ENCODE results near the gene ZFAND3. TPM values are rescaled to one million over a fixed set of nuclear protein-coding genes. Genes with fewer than 3 reads are reported as not detected.

Gene ZFAND3
- total RNA-seq, 1 experiment from 2014 or later: 47.2 TPM

GRCh38 chr6:37831457-37831856, 11.9 kb downstream of the ZFAND3 start:
- BruUV-seq (replicated peaks): no TSS peak
- ATAC-seq: no peak
- Histone ChIP-seq H3K4me3 (replicated peaks in 1 of 2; ENCODE audit: low read depth in 1 of 2, low read length in 2 of 2) (no peak overlapping the region), H3K27me3 (ENCODE audit: insufficient read depth, low read length) (no peaks in the 10 kb centered on the region), H4K20me1 (ENCODE audit: insufficient read depth) (peaks cover under 1% of the 10 kb centered on the region; the same call in 1 of the 2 replicates), H3K27ac (ENCODE audit: low read depth, low read length) (no peak overlapping the region), H3K4me2 (ENCODE audit: low read length) (no peak overlapping the region), H2AFZ (ENCODE audit: low read depth, low read length, poor library complexity, severe bottlenecking) (no peak overlapping the region), H3K79me2 (ENCODE audit: insufficient read depth, low read length) (peaks cover 96% of the 10 kb centered on the region), H3K9ac (ENCODE audit: low read length) (no peak overlapping the region), H3K4me1 (ENCODE audit: control insufficient read depth in 1 of 2, insufficient read depth in 2 of 2, low read length in 2 of 2) (no peaks in the 10 kb centered on the region), H3K9me2 (ENCODE audit: insufficient read depth) (no peaks in the 10 kb centered on the region), H3K9me3 (ENCODE audit: control insufficient read depth in 1 of 2, insufficient read depth in 1 of 2, low read depth in 1 of 2, low read length in 2 of 2) (peaks cover 0 to 4% of the 10 kb centered on the region in 2 experiments; a peak in 1 of 4 replicates), H3K36me3 (ENCODE audit: control insufficient read depth in 1 of 2, insufficient read depth in 2 of 2, low read length in 2 of 2) (0 out of 4 replicates have a peak, but pooled peaks cover 0 to 6% of the 10 kb centered on the region in 2 experiments)
- TF ChIP-seq ZNF274 (IDR thresholded peaks at IDR 0.05; ENCODE audit: low read depth, low read length) (no peak), ZBTB33 (IDR thresholded peaks at IDR 0.05; ENCODE audit: extremely low read depth, insufficient replicate concordance, low read length) (no peak), POLR2AphosphoS5 (IDR thresholded peaks at IDR 0.05; ENCODE audit: low read depth, low read length) (no peak), EGR1 (IDR thresholded peaks at IDR 0.05; ENCODE audit: low read depth) (no peak), POLR2A (IDR thresholded peaks at IDR 0.05; ENCODE audit: borderline replicate concordance, extremely low read depth, insufficient read depth, insufficient read length) (no peak), CBX3 (IDR thresholded peaks at IDR 0.05; ENCODE audit: low read depth) (no peak), YY1 (IDR thresholded peaks at IDR 0.05; ENCODE audit: extremely low read depth, insufficient replicate concordance, low read depth, low read length) (no peak)
- intact Hi-C loops (cut with micrococcal nuclease): no loop called here
- ChIA-PET POLR2A (interaction anchor here (1.6 kb wide), 1 partner anchor 11 kb away, joined by 8 read pairs; the partner anchor contains the start of gene ZFAND3), CTCF (no interaction called here), RAD21 (ENCODE audit: low non-redundant PET in 1 of 2, low total read pairs in 2 of 2, uncharacterized antibody in 2 of 2, unreplicated experiment in 2 of 2) (no interaction called here)
- DNase-seq (ENCODE audit: low read depth, low spot score): no peak

DNA sequence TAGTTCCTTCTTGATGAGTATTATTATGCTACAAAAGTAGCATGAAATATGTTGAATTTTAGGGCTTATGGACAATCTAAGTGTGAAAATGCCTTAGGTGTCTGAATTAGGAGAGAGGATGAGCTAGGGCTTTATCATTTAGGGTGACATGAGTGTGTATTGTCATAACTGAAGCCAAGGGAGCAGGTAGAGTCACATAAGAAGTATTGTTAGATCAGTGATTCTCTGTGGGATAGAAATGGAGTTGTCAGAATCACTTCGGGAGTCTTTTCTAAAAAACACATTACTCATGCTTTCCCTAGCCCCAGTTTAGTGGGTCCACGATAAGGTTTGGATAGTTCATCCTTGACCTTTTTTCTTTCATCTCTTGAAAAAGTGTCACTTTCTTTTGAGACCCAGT, 16.4 kb downstream of the ZFAND3 start:
- H3K4me1 ChIP-seq (ENCODE audit: control insufficient read depth in 1 of 2, insufficient read depth in 2 of 2, low read length in 2 of 2): no peaks in the 10 kb centered on the region
- TF ChIP-seq CEBPB (IDR thresholded peaks at IDR 0.05; ENCODE audit: low read depth): no peak
- no peak overlapping the region for H3K4me2 ChIP-seq (ENCODE audit: low read length)
- intact Hi-C loops (cut with micrococcal nuclease): no loop called here
- peaks cover 97% of the 10 kb centered on the region for H3K79me2 ChIP-seq (ENCODE audit: insufficient read depth, low read length)
- DNase-seq (ENCODE audit: low read depth, low spot score) (no peak), ATAC-seq (no peak)
- peaks cover 0 to 4% of the 10 kb centered on the region in 2 experiments; a peak in 1 of 4 replicates for H3K9me3 ChIP-seq (ENCODE audit: control insufficient read depth in 1 of 2, insufficient read depth in 1 of 2, low read depth in 1 of 2, low read length in 2 of 2)
- ChIA-PET POLR2A (no interaction called here), RAD21 (ENCODE audit: low non-redundant PET in 1 of 2, low total read pairs in 2 of 2, uncharacterized antibody in 2 of 2, unreplicated experiment in 2 of 2) (no interaction called here), CTCF (no interaction called here)
- peaks cover 10% of the 10 kb centered on the region; the same call in 1 of the 2 replicates for H4K20me1 ChIP-seq (ENCODE audit: insufficient read depth)
- no peak overlapping the region for H3K9ac ChIP-seq (ENCODE audit: low read length)
- 0 out of 4 replicates have a peak, but pooled peaks cover 0 to 6% of the 10 kb centered on the region in 2 experiments for H3K36me3 ChIP-seq (ENCODE audit: control insufficient read depth in 1 of 2, insufficient read depth in 2 of 2, low read length in 2 of 2)
- H2AFZ ChIP-seq (ENCODE audit: low read depth, low read length, poor library complexity, severe bottlenecking): no peak overlapping the region
- H3K4me3 ChIP-seq (replicated peaks in 1 of 2; ENCODE audit: low read depth in 1 of 2, low read length in 2 of 2): no peak overlapping the region
- H3K9me2 ChIP-seq (ENCODE audit: insufficient read depth): no peaks in the 10 kb centered on the region
- H3K27ac ChIP-seq (ENCODE audit: low read depth, low read length): no peak overlapping the region
- no peaks in the 10 kb centered on the region for H3K27me3 ChIP-seq (ENCODE audit: insufficient read depth, low read length)
- no TSS peak for BruUV-seq (replicated peaks)
